Neural crest cell (in vitro differentiated cells): Measurements from ENCODE around the gene FGF1. TPM values are rescaled to one million over a fixed set of nuclear protein-coding genes. Genes with fewer than 3 reads are reported as not detected.
A peak's percentile ranks its signal among the peaks of the same experiment; 100 is the strongest.

Experiments
- DNase-seq: peaks from one replicate; pipeline ENCODE4 v3.0.0; 2021; ENCODE audit warnings: low read depth, mixed read lengths, low spot score
- H3K27ac Mint-ChIP-seq: one replicate; pipeline ENCODE4 v1.8.0; 2021; ENCODE audit warnings: mild to moderate bottlenecking, mixed read lengths; ENCODE audit not compliant: unreplicated experiment
- H3K27me3 Mint-ChIP-seq: 2 replicates; pipeline ENCODE4 v1.8.0; 2021; ENCODE audit warnings: low read depth, mild to moderate bottlenecking, mixed read lengths
- H3K36me3 Mint-ChIP-seq: 2 replicates; pipeline ENCODE4 v1.8.0; 2021; ENCODE audit warnings: low read depth, mild to moderate bottlenecking, mixed read lengths
- H3K4me1 Mint-ChIP-seq: 2 replicates; pipeline ENCODE4 v1.8.0; 2021; ENCODE audit warnings: mixed read lengths
- H3K4me3 Mint-ChIP-seq: one replicate; pipeline ENCODE4 v1.8.0; 2021; ENCODE audit warnings: mild to moderate bottlenecking, mixed read lengths
- H3K9me3 Mint-ChIP-seq: 2 replicates; pipeline ENCODE4 v1.8.0; 2021; ENCODE audit warnings: mixed read lengths
- CTCF ChIP-seq: fragments of 200-600 bp; sonication (generic); conservative IDR thresholded peaks from 2 replicates; pipeline ENCODE4 v1.5.0; 2021; ENCODE audit warnings: antibody characterized with exemption, mild to moderate bottlenecking
- total RNA-seq: library from RNA; stranded (reverse); gene quantifications from 2 replicates; pipeline ENCODE4 v1.2.1, GENCODE V29; 2021

Gene FGF1
- total RNA-seq, 1 donor from 2014 or later = not detected

- no peak for DNase-seq
- Mint-ChIP-seq H3K27ac (no peak overlapping the region), H3K27me3 (no peaks in the 10 kb centered on the region), H3K9me3 (no peaks in the 10 kb centered on the region), H3K4me3 (no peak overlapping the region), H3K36me3 (no peaks in the 10 kb centered on the region), H3K4me1 (peaks cover 63% of the 10 kb centered on the region)
- no peak for TF ChIP-seq CTCF
Observed at GRCh38 chr5:142547445-142548380, 138.2 kb downstream of the FGF1 start.

- no peaks in the 10 kb centered on the region for H3K9me3 Mint-ChIP-seq
- no peaks in the 10 kb centered on the region for H3K36me3 Mint-ChIP-seq
- H3K27ac Mint-ChIP-seq = no peak overlapping the region
- H3K27me3 Mint-ChIP-seq = no peaks in the 10 kb centered on the region
- no peak for TF ChIP-seq CTCF
- H3K4me3 Mint-ChIP-seq = no peak overlapping the region
- peaks cover 58% of the 10 kb centered on the region for H3K4me1 Mint-ChIP-seq
- no peak for DNase-seq
Observed at GRCh38 chr5:142545650-142546322, 140.1 kb downstream of the FGF1 start.

GRCh38 chr5:142544946-142545649 lies 140.8 kb downstream of the FGF1 start:
- no peaks in the 10 kb centered on the region for H3K9me3 Mint-ChIP-seq
- H3K27ac Mint-ChIP-seq = peak overlapping the region; percentile 48
- TF ChIP-seq CTCF = no peak
- H3K27me3 Mint-ChIP-seq = no peaks in the 10 kb centered on the region
- no peak overlapping the region for H3K4me3 Mint-ChIP-seq
- H3K4me1 Mint-ChIP-seq = peaks cover 60% of the 10 kb centered on the region
- no peaks in the 10 kb centered on the region for H3K36me3 Mint-ChIP-seq
- no peak for DNase-seq

GRCh38 chr5:142544071-142544753 lies 141.7 kb downstream of the FGF1 start:
- Mint-ChIP-seq H3K4me1 (peaks cover 64% of the 10 kb centered on the region), H3K36me3 (no peaks in the 10 kb centered on the region), H3K27ac (no peak overlapping the region), H3K27me3 (no peaks in the 10 kb centered on the region), H3K4me3 (no peak overlapping the region), H3K9me3 (no peaks in the 10 kb centered on the region)
- DNase-seq = no peak
- no peak for TF ChIP-seq CTCF

- peaks cover 56% of the 10 kb centered on the region for H3K4me1 Mint-ChIP-seq
- H3K4me3 Mint-ChIP-seq = no peak overlapping the region
- H3K27me3 Mint-ChIP-seq = no peaks in the 10 kb centered on the region
- no peak for DNase-seq
- no peak for TF ChIP-seq CTCF
- peaks cover 2% of the 10 kb centered on the region for H3K9me3 Mint-ChIP-seq
- H3K36me3 Mint-ChIP-seq = no peaks in the 10 kb centered on the region
- H3K27ac Mint-ChIP-seq = no peak overlapping the region
Observed at GRCh38 chr5:142542906-142543305, 143.0 kb downstream of the FGF1 start.
